GM19395 (cell line): ENCODE results near the gene NFE2L3.
"Not testable (repeated sequence)": the region's sequence is repeated elsewhere in the genome, so short reads cannot be mapped to it uniquely, and the experiment has no call there.

Experiments
- ATAC-seq: cut with Tn5 transposase; IDR thresholded peaks from one replicate; pipeline ENCODE4 v1.9.1; 2021; ENCODE audit warnings: mild to moderate bottlenecking, moderate library complexity; ENCODE audit not compliant: unreplicated experiment

NFE2L3 gene

DNA sequence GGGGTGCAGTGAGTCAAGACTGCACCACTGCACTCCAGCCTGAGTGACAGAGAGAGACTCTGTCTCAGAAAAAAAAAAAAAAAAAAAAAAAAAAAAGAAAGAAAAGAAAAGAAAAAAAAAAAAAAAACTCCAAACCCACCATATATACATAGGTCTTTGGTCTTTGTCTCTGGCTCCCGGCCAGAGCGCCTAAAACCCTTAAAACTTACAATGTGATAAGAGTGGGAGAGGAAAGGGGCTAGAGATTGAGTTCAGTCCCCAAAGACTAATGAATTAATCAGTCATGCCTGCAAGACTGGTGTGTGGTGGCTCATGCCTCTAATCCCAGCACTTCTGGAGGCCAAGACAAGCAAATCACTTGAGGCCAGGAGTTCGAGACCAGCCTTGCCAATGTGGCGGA lies 6.8 kb upstream of the NFE2L3 start:
- ATAC-seq = no peak

DNA sequence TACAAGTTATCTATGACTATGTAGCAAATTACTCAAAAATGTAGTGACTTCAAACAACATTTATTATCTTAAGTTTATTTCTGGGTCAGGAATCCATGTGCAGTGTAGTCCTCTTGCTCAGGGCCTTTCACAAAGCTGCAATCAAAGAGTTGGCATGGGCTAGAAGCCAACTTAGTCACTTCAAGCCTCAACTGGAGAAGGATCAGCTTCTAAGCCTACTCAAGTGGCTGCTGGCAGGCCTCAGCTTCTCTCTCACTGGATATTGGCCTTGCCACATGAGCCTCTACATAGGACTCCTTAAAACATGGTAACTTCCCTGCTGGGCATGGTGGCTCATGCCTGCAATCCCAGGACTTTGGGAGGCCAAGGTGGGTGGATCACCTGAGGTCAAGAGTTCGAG lies 5.0 kb upstream of the NFE2L3 start:
- ATAC-seq = no peak

- not testable (repeated sequence) for ATAC-seq
Measured at GRCh38 chr7:26147646-26148306, 4.2 kb upstream of the NFE2L3 start.

GRCh38 chr7:26148307-26148700 lies 3.7 kb upstream of the NFE2L3 start:
- not testable (repeated sequence) for ATAC-seq

DNA sequence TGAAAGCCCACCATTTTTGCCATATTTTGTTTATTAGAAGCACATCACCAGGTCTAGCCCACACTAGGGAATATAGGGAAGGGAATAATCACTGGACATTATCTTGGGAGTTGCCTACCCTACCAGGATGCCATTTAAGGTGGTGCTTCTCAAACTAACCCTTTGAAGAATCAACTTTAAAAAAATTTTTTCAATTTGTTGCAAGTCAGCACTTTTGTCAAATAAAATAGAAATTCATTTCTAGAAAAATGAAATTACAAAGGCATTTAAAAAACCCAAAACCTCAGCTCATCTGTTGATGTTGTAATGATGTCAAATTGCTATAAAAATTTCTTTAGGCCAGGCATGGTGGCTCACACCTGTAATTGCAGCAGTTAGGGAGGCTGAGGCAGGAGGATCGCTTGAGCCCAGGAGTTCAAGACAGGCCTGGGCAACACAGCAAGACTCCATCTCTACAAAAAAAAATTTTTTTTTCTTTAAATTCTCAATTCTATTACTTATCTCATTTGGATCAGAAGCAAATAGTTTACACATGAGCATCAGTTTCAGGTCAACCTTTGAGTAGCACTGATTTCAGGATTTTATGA lies 2.5 kb upstream of the NFE2L3 start:
- no peak for ATAC-seq

DNA sequence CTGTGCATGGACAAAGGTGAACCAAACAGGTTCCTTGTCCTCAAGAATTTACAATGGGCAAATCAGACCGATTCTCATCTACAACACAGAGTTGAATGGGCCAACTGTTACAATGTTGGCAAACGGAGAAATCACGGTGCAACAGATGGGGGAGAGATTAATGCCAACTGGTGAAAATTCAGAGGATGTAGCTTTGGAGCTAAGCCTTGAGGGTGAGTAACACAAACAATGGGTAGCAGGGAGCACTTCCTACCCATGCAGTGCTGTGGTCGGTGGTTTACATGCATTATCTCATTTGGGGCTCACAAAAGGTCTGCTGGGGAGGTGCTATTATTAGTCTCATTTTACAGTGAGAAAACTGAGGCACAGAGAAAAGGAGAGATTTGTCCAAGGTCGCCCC lies 902 bp upstream of the NFE2L3 start:
- no peak for ATAC-seq

DNA sequence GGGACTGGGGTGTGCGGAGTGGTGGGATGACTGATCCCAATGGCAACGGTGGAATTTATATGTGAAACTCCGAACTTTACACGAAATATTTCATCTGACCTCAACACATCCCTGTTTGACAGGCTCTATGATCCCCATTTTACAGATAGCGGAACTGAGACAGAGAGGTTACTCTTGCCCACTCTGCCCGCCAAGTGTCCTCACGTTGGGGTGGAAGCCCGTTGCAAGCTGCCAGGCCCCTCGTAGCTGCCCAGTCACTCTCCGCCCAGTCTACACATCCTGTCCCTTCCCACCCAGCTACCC lies 397 bp upstream of the NFE2L3 start:
- ATAC-seq = no peak

GRCh38 chr7:26152782-26153240 lies 813 bp downstream of the NFE2L3 start:
- peak; percentile 17 for ATAC-seq

DNA sequence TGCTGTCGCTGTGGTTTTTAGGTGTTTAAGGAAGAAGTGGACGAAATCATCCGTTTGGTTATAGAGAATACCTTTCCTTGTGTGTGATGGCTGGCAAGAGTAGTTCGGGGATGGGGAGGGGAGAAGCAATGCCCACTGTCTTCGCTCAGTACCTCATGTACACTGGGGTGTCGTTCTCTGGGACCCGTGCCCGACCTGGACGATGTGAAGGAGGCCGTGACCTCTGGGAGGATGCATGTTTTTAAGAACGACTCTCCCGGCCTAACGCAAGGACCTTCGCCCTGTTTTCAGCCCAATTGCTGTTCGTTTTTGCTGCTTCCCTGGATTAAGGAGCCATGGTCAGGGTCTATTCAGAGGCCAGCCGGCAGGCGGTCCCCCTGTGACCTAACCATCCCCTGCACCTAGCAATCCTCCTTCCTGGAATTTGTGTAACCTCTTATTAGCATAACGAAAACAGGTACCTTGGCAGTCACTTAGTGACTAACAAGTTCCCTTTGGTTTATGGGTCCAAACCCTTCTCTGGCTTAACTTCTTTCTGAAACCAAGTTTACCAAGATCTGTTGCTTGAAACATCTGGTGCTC lies 1.3 kb downstream of the NFE2L3 start:
- ATAC-seq = no peak

- no peak for ATAC-seq
Measured at GRCh38 chr7:26153823-26154783, 2.1 kb downstream of the NFE2L3 start.

GRCh38 chr7:26155531-26156375 lies 3.8 kb downstream of the NFE2L3 start:
- ATAC-seq = no peak

DNA sequence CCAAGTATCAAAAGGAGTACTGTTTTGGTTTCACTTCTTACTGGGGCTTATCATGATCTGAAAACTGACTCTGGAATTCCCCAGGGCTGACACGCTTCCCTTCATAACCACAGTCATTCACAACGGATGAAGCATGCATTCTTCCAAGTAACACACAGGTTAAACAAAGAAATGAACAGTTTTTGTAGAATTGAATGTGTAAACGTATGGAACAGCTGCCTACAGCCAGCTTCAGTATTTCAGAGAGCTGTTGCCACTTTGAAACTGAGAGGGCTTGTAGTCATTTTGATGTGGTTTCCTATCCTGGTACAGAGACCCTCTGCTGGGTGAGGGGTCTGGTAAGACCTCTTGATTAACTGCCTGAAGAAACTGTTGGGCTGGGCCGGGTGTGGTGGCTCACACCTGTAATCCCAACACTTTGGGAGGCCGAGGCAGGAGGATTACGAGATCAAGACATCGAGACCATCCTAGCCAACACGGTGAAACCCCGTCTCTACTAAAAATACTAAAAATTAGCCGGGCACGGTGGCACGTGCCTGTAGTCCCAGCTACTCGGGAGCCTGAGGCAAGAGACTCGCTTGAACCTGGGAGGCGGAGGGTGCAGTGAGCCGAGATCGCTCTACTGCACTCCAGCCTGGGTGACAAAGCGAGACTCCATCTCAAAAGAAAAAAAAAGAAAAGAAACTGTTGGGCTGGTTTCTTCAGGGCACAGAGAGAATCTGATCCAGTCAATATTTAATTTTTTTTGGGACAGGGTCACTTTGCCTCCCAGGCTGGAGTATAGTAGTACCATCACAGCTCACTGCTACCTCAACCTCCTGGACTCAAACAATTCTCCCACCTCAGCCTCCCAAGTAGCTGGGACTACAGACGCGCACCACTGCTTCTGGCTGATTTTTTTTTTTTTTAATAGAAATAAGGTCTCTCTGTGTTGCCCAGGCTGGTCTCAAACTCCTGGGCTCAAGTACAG lies 4.7 kb downstream of the NFE2L3 start:
- ATAC-seq = peak; percentile 33

DNA sequence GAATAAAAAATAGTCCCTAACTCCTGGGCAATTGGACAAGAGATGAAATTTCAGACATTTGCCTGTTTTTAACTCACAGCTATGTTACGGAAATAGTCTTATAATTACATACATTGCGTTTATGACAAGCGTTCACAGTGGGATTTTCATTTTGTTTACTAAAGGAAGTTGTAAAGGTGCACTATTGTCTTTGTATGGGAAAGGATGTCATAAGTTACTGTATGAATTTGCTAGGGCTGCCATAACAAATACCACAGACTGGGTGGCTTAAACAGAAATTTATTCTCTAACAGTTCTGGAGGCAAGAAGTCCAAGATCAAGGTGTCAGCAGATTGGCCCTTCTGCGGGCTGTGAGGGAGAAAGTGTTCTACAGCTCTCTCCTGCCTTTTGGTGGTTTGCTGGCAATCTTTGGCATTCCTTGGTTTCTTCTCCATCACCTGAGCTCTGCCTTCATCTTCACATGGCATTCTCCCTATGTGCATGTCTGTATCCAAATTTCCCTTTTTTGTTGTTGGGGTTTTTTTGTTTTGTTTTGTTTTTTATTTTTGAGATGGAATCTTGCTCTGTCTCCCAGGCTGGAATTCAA lies 5.6 kb downstream of the NFE2L3 start:
- ATAC-seq = no peak

DNA sequence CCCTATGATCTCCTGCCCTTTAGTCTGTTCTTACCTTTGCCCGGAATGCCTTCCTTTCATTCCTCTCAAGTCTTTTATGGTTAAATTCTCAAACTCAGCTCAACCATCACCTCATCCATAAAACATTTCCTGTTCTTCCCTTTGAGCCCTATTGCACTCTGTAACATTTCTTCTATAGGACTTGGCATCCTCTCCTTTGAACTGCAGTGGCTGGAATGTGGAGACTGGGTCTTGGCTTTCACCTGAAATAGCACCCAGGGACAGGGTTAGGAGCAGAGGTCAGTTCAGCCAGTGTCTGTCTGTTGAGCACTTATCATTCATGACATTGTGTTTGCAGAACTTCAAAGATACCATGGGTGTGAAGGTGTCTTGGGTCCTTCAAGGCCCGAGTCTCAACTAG lies 7.2 kb downstream of the NFE2L3 start:
- no peak for ATAC-seq

DNA sequence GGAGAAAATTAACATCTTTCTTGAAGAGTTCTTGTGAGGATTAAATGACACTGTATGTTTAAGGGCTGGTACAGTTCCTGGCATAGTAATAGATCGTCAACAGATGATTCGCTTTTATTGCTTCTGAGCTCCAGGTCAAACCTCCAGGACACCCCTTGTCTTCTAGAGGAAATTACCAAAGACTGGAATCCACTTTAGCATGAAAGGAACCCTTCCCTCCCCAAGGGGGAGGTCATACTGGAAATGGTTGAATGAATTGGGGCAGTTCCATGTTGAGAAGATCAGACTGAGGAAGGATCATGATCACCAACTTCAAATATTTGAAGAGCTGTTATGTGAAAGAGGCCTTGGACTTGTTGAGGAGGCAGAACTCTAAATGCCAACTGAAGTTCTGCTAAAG lies 8.9 kb downstream of the NFE2L3 start:
- no peak for ATAC-seq

DNA sequence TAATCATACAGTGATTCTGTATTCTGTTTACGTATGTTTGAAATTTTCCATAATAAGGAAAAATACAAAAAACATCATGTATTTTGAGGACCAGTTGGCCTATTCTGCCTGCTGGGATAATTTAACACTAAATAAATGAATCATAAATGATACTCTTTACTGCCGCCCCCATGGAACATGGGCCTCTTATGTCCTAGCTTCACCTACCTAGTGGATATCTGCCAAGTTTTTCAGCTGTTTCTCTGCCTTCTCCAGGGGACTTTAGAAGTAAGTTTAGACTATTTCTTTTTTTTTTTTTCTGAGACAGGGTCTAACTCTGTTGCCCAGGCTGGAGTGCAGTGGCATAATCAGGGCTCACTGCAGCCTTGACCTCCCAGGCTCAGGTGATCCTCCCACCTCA lies 10.4 kb downstream of the NFE2L3 start:
- no peak for ATAC-seq

DNA sequence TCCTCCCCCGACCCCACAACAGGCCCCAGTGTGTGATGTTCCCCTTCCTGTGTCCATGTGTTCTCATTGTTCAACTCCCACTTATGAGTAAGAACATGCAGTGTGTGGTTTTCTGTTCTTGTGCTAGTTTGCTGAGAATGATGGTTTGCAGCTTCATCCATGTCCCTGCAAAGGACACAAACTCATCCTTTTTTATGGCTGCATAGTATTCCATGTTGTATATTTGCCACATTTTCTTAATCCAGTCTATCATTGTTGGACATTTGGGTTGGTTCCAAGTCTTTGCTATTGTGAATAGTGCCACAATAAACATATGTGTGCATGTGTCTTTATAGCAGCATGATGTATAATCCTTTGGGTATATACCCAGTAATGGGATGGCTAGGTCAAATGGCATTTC lies 11.8 kb downstream of the NFE2L3 start:
- ATAC-seq = not testable (repeated sequence)

DNA sequence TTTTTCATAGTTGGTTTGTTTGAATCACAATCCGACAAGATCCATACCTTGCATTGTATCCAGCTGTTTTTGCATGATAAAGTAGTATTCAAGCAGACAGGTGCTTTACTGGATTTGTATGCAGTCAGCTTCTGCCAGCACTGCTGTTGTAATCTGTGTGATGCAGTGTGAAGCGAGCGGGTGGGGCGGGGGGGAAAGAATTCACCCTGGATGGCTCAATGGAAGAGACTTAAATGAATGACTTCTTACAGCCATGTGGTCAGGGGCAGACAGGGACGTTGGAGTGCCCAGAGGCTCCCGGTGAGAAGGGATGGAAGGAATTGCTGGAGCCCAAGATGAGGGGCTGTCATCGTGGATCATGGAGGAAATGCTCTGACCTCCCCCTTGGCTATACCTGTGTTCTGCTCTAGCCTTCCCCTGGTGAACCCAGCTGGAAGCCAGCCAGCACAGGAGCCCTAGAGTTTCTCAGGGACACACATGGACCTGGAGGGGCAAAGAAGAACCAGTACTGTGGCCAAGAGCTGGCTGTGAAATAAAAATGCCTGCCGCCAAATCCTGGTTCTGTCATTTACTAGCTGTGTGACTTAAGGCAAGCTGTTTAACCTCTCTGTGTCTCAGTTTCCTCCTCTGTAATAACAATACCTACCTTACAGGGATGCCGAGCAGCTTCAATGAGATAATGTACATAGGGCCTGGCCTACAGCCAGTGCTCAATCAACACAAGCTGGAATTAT lies 14.1 kb downstream of the NFE2L3 start:
- no peak for ATAC-seq
